A549 (cell line): Measurements from ENCODE around the gene DNAAF3. TPM values are rescaled to one million over a fixed set of nuclear protein-coding genes. Genes with fewer than 3 reads are reported as not detected.

Source experiments
- ATAC-seq, 2 experiments: fragments of 200-7000 bp in 1 of 2; fragments of >200 bp in 1 of 2; cut with Nextera tagmentation in 1 of 2; cut with Tn5 transposase in 1 of 2; 3 replicates each; pipeline versions ENCODE4 v1.8.0 to v1.9.1; 2018 to 2020; ENCODE audit warnings: mild to moderate bottlenecking in 1 of 2, moderate library complexity in 1 of 2
- CTCF ChIA-PET: fragments of 300-600 bp; sonication (Branson Sonifier 250); formaldehyde crosslinking; extraction: SDS; loops from one replicate; lab custom pipeline; 2021; ENCODE audit warnings: antibody characterized with exemption, inconsistent platforms; lab: Yijun Ruan, JAX
- POLR2A ChIA-PET: fragments of 350-600 bp; formaldehyde crosslinking; extraction: SDS; loops from one replicate; lab custom pipeline; 2021; ENCODE audit warnings: antibody characterized with exemption, inconsistent platforms; lab: Yijun Ruan, JAX
- DNase-seq, 2 experiments: peaks; one replicate each; pipeline versions ENCODE4 v3.0.0 to v3.0.0-alpha.2; 2011 to 2016; ENCODE audit warnings: low read depth in 1 of 2, low spot score in 1 of 2
- FAIRE-seq: peaks from 2 replicates; lab custom pipeline; 2011; peaks lifted over from hg19 to GRCh38; lab: Jason Lieb, UNC
- H3K27ac ChIP-seq, 2 experiments: fragments of >200 bp; sonication (Bioruptor Twin); formaldehyde crosslinking; 3 replicates each; pipeline ENCODE4 v1.5.1; 2016 to 2017
- H3K4me1 ChIP-seq: fragments of >200 bp; sonication (Bioruptor Twin); formaldehyde crosslinking; 3 replicates; pipeline ENCODE4 v1.6.1; 2016
- H3K4me2 ChIP-seq: fragments of >200 bp; sonication (Bioruptor Twin); formaldehyde crosslinking; 3 replicates; pipeline ENCODE4 v1.6.1; 2016
- H3K4me3 ChIP-seq: fragments of >200 bp; sonication (Bioruptor Twin); formaldehyde crosslinking; 3 replicates; pipeline ENCODE4 v1.5.1; 2016
- H3K9me3 ChIP-seq: fragments of >200 bp; sonication (Bioruptor Twin); formaldehyde crosslinking; 3 replicates; pipeline ENCODE4 v1.6.1; 2016
- BHLHE40 ChIP-seq: IDR thresholded peaks from 2 replicates; pipeline ENCODE4 v1.6.1; 2012; ENCODE audit warnings: low read depth, low read length, inconsistent platforms
- CBX8 ChIP-seq: fragments of 200-600 bp; sonication (generic); IDR thresholded peaks from 2 replicates; pipeline ENCODE4 v1.6.1; 2016
- EP300 ChIP-seq, 2 experiments: fragments of >200 bp; sonication (Bioruptor Twin); formaldehyde crosslinking; IDR thresholded peaks; 2 replicates in 1 of 2; 3 replicates in 1 of 2; pipeline ENCODE4 v1.6.1; 2016 to 2017
- HDAC2 ChIP-seq: fragments of 200-600 bp; sonication (generic); IDR thresholded peaks from 2 replicates; pipeline ENCODE4 v1.6.1; 2016
- JUNB ChIP-seq: fragments of >200 bp; sonication (Bioruptor Twin); formaldehyde crosslinking; IDR thresholded peaks from 2 replicates; pipeline ENCODE4 v1.6.1; 2016
- MAZ ChIP-seq: fragments of 150-350 bp; IDR thresholded peaks from 2 replicates; pipeline ENCODE4 v1.6.1; 2014; ENCODE audit warnings: antibody characterized with exemption, low read depth, low read length, borderline replicate concordance
- NFE2L2 ChIP-seq: fragments of 150-350 bp; conservative IDR thresholded peaks from 2 replicates; pipeline ENCODE4 v1.6.1; 2014; ENCODE audit warnings: low read length
- NPAS2 ChIP-seq: fragments of 250-450 bp; sonication (Bioruptor Pico); IDR thresholded peaks from 2 replicates; pipeline ENCODE4 v1.8.0; 2022; ENCODE audit warnings: mild to moderate bottlenecking, moderate library complexity, borderline replicate concordance
- PHF8 ChIP-seq: fragments of 200-600 bp; sonication (generic); IDR thresholded peaks from 2 replicates; pipeline ENCODE4 v1.6.1; 2016; ENCODE audit warnings: low read depth, mild to moderate bottlenecking, antibody characterized with exemption, moderate library complexity, borderline replicate concordance
- POLR2A ChIP-seq: IDR thresholded peaks from 2 replicates; pipeline ENCODE4 v1.6.1; 2012; ENCODE audit warnings: mild to moderate bottlenecking, low read length
- POLR2AphosphoS2 ChIP-seq: conservative IDR thresholded peaks from 2 replicates; pipeline ENCODE4 v1.6.1; 2012; ENCODE audit warnings: low read length, improper control_type of control experiment, inconsistent platforms
- REST ChIP-seq: fragments of 200-600 bp; sonication (generic); IDR thresholded peaks from 2 replicates; pipeline ENCODE4 v1.6.1; 2016; ENCODE audit warnings: antibody characterized with exemption, mild to moderate bottlenecking, moderate library complexity
- ZC3H11A ChIP-seq: fragments of 450-650 bp; IDR thresholded peaks from 2 replicates; pipeline ENCODE4 v1.6.1; 2014; ENCODE audit warnings: antibody characterized with exemption, mild to moderate bottlenecking
- ZNF302 ChIP-seq: fragments of 250-450 bp; sonication (Bioruptor Pico); IDR thresholded peaks from 2 replicates; pipeline ENCODE4 v1.9.0; 2021; ENCODE audit warnings: inconsistent platforms, mild to moderate bottlenecking, moderate library complexity
- WGBS: methylation state at CpG from one replicate; pipeline ENCODE4 v1.1.6; 2017; ENCODE audit errors: missing lambda C conversion rate; 5-methylcytosine and 5-hydroxymethylcytosine counted together
- polyA plus RNA-seq, 4 experiments: library from polyadenylated mRNA; depleted of rRNA in 3 of 4; stranded (reverse); fragments of >200 nt; fragmentation: RNase III in 1 of 4; extraction: RNeasy Plus Mini Kit Qiagen cat#74134 plus additional on column Dnase treatment in 1 of 4; gene quantifications; 2 replicates in 3 of 4; 3 replicates in 1 of 4; pipeline ENCODE4 v1.2.3, GENCODE V29; 2011 to 2017
- TF ChIP-seq, protein P1 (sequence below): fragments of >200 bp; sonication (Bioruptor Twin); formaldehyde crosslinking; IDR thresholded peaks from 3 replicates; pipeline ENCODE4 v1.6.1; 2016
- TF ChIP-seq, protein P2 (sequence below): fragments of >200 bp; sonication (Bioruptor Twin); formaldehyde crosslinking; IDR thresholded peaks from 2 replicates; pipeline ENCODE4 v1.6.1; 2016

DNAAF3 gene
- polyA plus RNA-seq, 2 of the 4 experiments (the other 2 are of a cell fraction): 4.0 to 5.3 TPM

DNA sequence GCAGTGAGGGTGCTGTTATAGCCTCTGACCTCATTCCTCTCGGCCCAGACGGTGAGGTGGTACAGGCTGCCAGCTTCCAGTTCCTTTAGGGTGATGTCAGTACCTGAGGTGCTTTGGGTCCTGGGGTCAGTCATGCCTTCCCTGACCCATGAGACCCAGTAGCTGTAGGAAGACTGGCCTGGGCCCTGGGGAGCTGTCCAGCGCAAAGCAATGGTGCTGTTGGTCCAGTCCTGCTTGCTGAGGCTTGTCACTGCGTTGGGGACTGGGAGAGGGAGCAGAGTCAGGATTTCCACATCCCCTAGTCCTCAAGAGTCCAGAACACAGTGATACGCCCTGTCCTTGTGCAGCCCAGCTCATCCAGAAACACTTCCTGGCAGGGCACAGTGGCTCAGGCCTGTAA is 32.2 kb upstream of the DNAAF3 start:
- 70% methylated on average over 4 of the region's 5 CpGs for WGBS
- no peaks in the 10 kb centered on the region for H3K9me3 ChIP-seq
- H3K4me3 ChIP-seq: no peak overlapping the region
- H3K4me2 ChIP-seq: no peak overlapping the region
- ATAC-seq (peak in 1 of 2 experiments; percentile 19; a peak in 2 of 6 replicates), DNase-seq (no peak), FAIRE-seq (no peak)
- no peaks in the 10 kb centered on the region for H3K4me1 ChIP-seq
- TF ChIP-seq MAZ: no peak
- TF ChIP-seq, protein P1, sequence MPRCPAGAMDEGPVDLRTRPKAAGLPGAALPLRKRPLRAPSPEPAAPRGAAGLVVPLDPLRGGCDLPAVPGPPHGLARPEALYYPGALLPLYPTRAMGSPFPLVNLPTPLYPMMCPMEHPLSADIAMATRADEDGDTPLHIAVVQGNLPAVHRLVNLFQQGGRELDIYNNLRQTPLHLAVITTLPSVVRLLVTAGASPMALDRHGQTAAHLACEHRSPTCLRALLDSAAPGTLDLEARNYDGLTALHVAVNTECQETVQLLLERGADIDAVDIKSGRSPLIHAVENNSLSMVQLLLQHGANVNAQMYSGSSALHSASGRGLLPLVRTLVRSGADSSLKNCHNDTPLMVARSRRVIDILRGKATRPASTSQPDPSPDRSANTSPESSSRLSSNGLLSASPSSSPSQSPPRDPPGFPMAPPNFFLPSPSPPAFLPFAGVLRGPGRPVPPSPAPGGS: no peak
- no peak for TF ChIP-seq PHF8
- TF ChIP-seq NFE2L2: no peak
- TF ChIP-seq, protein P2, sequence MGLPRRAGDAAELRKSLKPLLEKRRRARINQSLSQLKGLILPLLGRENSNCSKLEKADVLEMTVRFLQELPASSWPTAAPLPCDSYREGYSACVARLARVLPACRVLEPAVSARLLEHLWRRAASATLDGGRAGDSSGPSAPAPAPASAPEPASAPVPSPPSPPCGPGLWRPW: no peak
- no peak for TF ChIP-seq ZC3H11A
- TF ChIP-seq REST: peak; percentile 69
- no peak for TF ChIP-seq CBX8
- no peak overlapping the region for H3K27ac ChIP-seq
- ChIA-PET CTCF (interaction anchor here (0.7 to 2.8 kb wide), 10 partner anchors 8 to 220 kb away, joined by 3 to 13 read pairs (median 4); partner anchors contain the start of genes DNAAF3, PPP6R1 and TMEM238), POLR2A (interaction anchor here (0.6 kb wide), 1 partner anchor 12 kb away, joined by 4 read pairs; no protein-coding TSS in a partner anchor)

DNA sequence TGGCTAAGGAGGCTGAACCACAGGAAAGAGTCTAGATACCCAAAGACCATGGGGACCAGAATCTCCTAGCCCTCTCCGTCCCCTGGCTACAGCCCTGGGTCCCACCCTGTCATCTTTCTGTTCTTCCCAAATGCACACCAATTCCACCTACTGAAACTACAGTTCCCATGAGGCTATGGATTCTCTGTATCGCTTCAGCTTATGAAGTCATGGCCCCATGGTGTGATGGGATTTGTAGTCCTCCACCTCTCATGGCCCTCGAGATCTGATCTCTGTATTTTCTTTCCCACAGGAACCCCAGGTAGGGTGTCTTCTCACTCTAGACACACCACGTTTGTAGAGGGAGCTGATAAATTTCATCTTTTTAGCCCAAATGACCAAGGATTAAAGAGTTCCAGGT is 31.1 kb upstream of the DNAAF3 start:
- H3K4me2 ChIP-seq: no peak overlapping the region
- DNase-seq: peak in 1 of 2 experiments; percentile 63
- TF ChIP-seq ZNF302 (no peak), POLR2A (no peak), HDAC2 (no peak), POLR2AphosphoS2 (no peak), BHLHE40 (no peak), JUNB (no peak)
- TF ChIP-seq, all 56 proteins: peak for 0
- no peak for FAIRE-seq
- Histone ChIP-seq H3K9me3 (no peaks in the 10 kb centered on the region), H3K4me3 (no peak overlapping the region), H3K4me1 (no peaks in the 10 kb centered on the region), H3K27ac (no peak overlapping the region)
- ChIA-PET CTCF (interaction anchor here (0.7 to 2.8 kb wide), 8 partner anchors 9 to 221 kb away, joined by 3 to 13 read pairs (median 6); no protein-coding TSS in a partner anchor), POLR2A (interaction anchor here (0.7 kb wide), 1 partner anchor 9 kb away, joined by 3 read pairs; no protein-coding TSS in a partner anchor)
- 55% methylated on average over 4 of the region's 4 CpGs for WGBS
- ATAC-seq: peak; percentile 68 to 78

DNA sequence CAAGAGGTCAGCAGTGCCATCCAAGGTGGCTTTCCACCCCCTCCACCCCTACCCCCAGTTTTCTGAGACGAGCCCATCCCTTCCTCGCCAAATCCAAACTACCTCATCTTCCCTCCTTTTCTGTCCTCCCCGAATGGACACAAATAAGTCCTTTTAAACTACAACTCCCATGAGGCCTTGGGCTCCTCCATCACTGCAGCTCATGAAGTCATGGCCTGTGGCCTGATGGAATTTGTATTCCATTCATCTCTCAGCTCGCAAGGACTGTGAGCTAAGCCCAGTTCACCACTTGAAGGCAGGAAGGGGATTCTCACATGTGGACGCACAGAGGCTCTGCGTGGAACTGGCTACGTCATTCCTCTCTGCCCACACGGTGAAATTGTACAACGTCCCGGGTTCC is 30.4 kb upstream of the DNAAF3 start:
- no peaks in the 10 kb centered on the region for H3K9me3 ChIP-seq
- FAIRE-seq (no peak), DNase-seq (peak in 1 of 2 experiments; percentile 64), ATAC-seq (peak; percentile 46 to 73; a peak in 4 of 6 replicates)
- 88% methylated on average over 10 of the region's 10 CpGs for WGBS
- TF ChIP-seq EP300 (IDR thresholded peaks at IDR 0.05) (no peak), NPAS2 (CRISPR knock-in tag) (no peak)
- no peak overlapping the region for H3K4me2 ChIP-seq
- H3K27ac ChIP-seq: no peak overlapping the region
- CTCF ChIA-PET: interaction anchor here (0.7 to 2.5 kb wide), 5 partner anchors 10 to 104 kb away, joined by 3 to 10 read pairs (median 5); no protein-coding TSS in a partner anchor
- no peaks in the 10 kb centered on the region for H3K4me1 ChIP-seq
- POLR2A ChIA-PET: interaction anchor here (1.0 kb wide), 1 partner anchor 14 kb away, joined by 5 read pairs; no protein-coding TSS in a partner anchor
- no peak overlapping the region for H3K4me3 ChIP-seq
